HepG2 (cell line): Measurements from ENCODE around the gene TET3. TPM values are rescaled to one million over a fixed set of nuclear protein-coding genes. Genes with fewer than 3 reads are reported as not detected.

Experiments
- AGO2 ChIP-seq: fragments of 200-400 bp; formaldehyde crosslinking; optimal IDR thresholded peaks from 2 replicates; pipeline ENCODE3; 2017; ENCODE audit warnings: mild to moderate bottlenecking, low read depth, low read length, moderate library complexity
- ARID4A ChIP-seq: sonication (generic); formaldehyde crosslinking; IDR thresholded peaks from 2 replicates; pipeline ENCODE4 v1.5.0; 2020; ENCODE audit warnings: mild to moderate bottlenecking, missing genetic modification reagents, borderline replicate concordance
- BCLAF1 ChIP-seq: fragments of 450-650 bp; IDR thresholded peaks from 2 replicates; pipeline ENCODE4 v1.6.1; 2017; ENCODE audit warnings: mild to moderate bottlenecking
- MEIS1 ChIP-seq: sonication (generic); formaldehyde crosslinking; IDR thresholded peaks from 2 replicates; pipeline ENCODE4 v1.9.0; 2021; ENCODE audit warnings: mild to moderate bottlenecking, missing genetic modification reagents, moderate library complexity, borderline replicate concordance
- SAP130 ChIP-seq: IDR thresholded peaks from 2 replicates; pipeline ENCODE4 v1.6.1; 2016; ENCODE audit warnings: low read depth
- SNAPC2 ChIP-seq: sonication (generic); formaldehyde crosslinking; IDR thresholded peaks from 2 replicates; pipeline ENCODE4 v1.8.1; 2022; ENCODE audit warnings: mild to moderate bottlenecking, missing genetic modification reagents
- TFDP1 ChIP-seq: IDR thresholded peaks from 2 replicates; pipeline ENCODE4 v1.6.1; 2016; ENCODE audit warnings: missing compliant biosample characterization, missing genetic modification reagents, borderline replicate concordance
- ZNF142 ChIP-seq: sonication (generic); formaldehyde crosslinking; IDR thresholded peaks from 2 replicates; pipeline ENCODE4 v1.4.0; 2020; ENCODE audit warnings: missing genetic modification reagents
- ZNF570 ChIP-seq: sonication (generic); formaldehyde crosslinking; IDR thresholded peaks from 2 replicates; pipeline ENCODE4 v1.4.0; 2020; ENCODE audit warnings: mild to moderate bottlenecking, missing genetic modification reagents, borderline replicate concordance
- ZSCAN21 ChIP-seq: sonication (generic); formaldehyde crosslinking; IDR thresholded peaks from 2 replicates; pipeline ENCODE4 v1.8.0; 2022; ENCODE audit warnings: mild to moderate bottlenecking, missing genetic modification reagents, moderate library complexity, borderline replicate concordance
- ZSCAN22 ChIP-seq: sonication (generic); formaldehyde crosslinking; IDR thresholded peaks from 2 replicates; pipeline ENCODE4 v1.4.0; 2020; ENCODE audit warnings: mild to moderate bottlenecking, missing genetic modification reagents
- polyA plus RNA-seq, 8 experiments: library from polyadenylated mRNA; depleted of rRNA in 3 of 8; stranded (reverse) in 7 of 8; unstranded in 1 of 8; fragments of >200 nt; fragmentation: Illumina TruSeq in 4 of 8; extraction: Trizol in 4 of 8; gene quantifications; 2 replicates each; pipeline versions ENCODE4 v1.2.1 to v1.2.3, GENCODE V29; 2011 to 2016; ENCODE audit warnings: low read depth in 4 of 8, missing spikeins in 1 of 8, mixed read lengths in 1 of 8; ENCODE audit not compliant: insufficient read depth in 1 of 8
- total RNA-seq, 5 experiments: library from RNA; depleted of rRNA; stranded (reverse); fragments of >200 nt; fragmentation: Illumina TruSeq; extraction: Trizol; gene quantifications; 2 replicates each; pipeline ENCODE4 v1.2.3, GENCODE V29; 2016; ENCODE audit warnings: low read depth in 1 of 5

TET3 gene
- total and polyA plus RNA-seq, 2 of the 13 experiments (the other 11 are each of a cell fraction or from before 2014, with no cell fraction given): 4.3 to 6.8 TPM

GRCh38 chr2:73984203-73984921, at the start of gene TET3 (continued):
- no peak for TF ChIP-seq BCLAF1
- 0 out of 2 replicates have a peak, but pooled peaks have one; percentile 34 for TF ChIP-seq SNAPC2 (CRISPR knock-in tag)
- TF ChIP-seq TFDP1 (CRISPR knock-in tag): 0 out of 2 replicates have a peak, but pooled peaks have one; percentile 0
- 0 out of 2 replicates have a peak, but pooled peaks have one; percentile 18 for TF ChIP-seq ZNF570 (CRISPR knock-in tag)
- peak; percentile 73; the same call in 1 of the 2 replicates for TF ChIP-seq ZSCAN22 (CRISPR knock-in tag)
- TF ChIP-seq ARID4A (CRISPR knock-in tag): peak; percentile 62; the same call in 1 of the 2 replicates
- peak; percentile 75; the same call in 1 of the 2 replicates for TF ChIP-seq ZNF142 (CRISPR knock-in tag)
- TF ChIP-seq AGO2: peak; percentile 97
- TF ChIP-seq SAP130 (CRISPR knock-in tag): peak; percentile 54; the same call in 1 of the 2 replicates
- TF ChIP-seq ZSCAN21 (CRISPR knock-in tag): peak; percentile 39
- peak; percentile 49 for TF ChIP-seq MEIS1
